Body of pancreas (tissue), 4 donors: ENCODE measurements around the gene CD151. TPM values are rescaled to one million over a fixed set of nuclear protein-coding genes. Genes with fewer than 3 reads are reported as not detected.

ENCODE experiments used
- ATAC-seq: fragments of 150-250 bp; one replicate; pipeline ENCODE4 v1.9.1; 2016
- DNase-seq, 4 donors: peaks; one replicate each; pipeline ENCODE4 v3.0.0-alpha.2; 2019
- H3K27ac ChIP-seq, 4 donors: fragments of 200-600 bp; sonication (generic); 1 replicate in 3 of 4; 2 replicates in 1 of 4; pipeline versions ENCODE4 v1.5.1 to v1.6.1; 2016 to 2019; ENCODE audit warnings: mild to moderate bottlenecking in 1 of 4, mixed read lengths in 1 of 4, moderate library complexity in 1 of 4
- H3K27me3 ChIP-seq, 2 donors: fragments of 200-600 bp; sonication (generic); one replicate each; pipeline ENCODE4 v1.6.0; 2016; ENCODE audit warnings: mild to moderate bottlenecking in 1 of 2
- H3K36me3 ChIP-seq, 2 donors: fragments of 200-600 bp; sonication (generic); replicated peaks in 1 of 2; 2 replicates each; pipeline ENCODE4 v1.5.1; 2016; ENCODE audit warnings: low read depth in 2 of 2; ENCODE audit not compliant: insufficient read depth in 1 of 2
- H3K4me1 ChIP-seq: fragments of 200-600 bp; sonication (generic); one replicate; pipeline ENCODE4 v1.6.0; 2016
- H3K4me3 ChIP-seq, 2 donors: fragments of 200-600 bp; sonication (generic); 1 replicate in 1 of 2; 2 replicates in 1 of 2; pipeline ENCODE4 v1.5.1; 2016 to 2019
- H3K9me3 ChIP-seq, 3 donors: fragments of 200-600 bp; sonication (generic); 1 replicate in 2 of 3; 2 replicates in 1 of 3; pipeline ENCODE4 v1.5.1; 2016
- POLR2A ChIP-seq, 3 donors: fragments of 450-650 bp; IDR thresholded peaks; one replicate each; pipeline ENCODE4 v1.6.1; 2016; ENCODE audit warnings: antibody characterized with exemption in 3 of 3, mild to moderate bottlenecking in 2 of 3
- WGBS, 2 donors: methylation state at CpG; one replicate each; pipeline ENCODE4 v1.1.5; 2017; 5-methylcytosine and 5-hydroxymethylcytosine counted together
- intact Hi-C: fragments of 100-400 bp; cut with DNase I; formaldehyde crosslinking; loops from one replicate; pipeline ENCODE4 v1.15.1; 2023
- total RNA-seq, 2 donors: library from RNA; depleted of rRNA; stranded (reverse); fragments of >200 nt; gene quantifications; one replicate each; pipeline ENCODE4 v1.1.0, GENCODE V29; 2016
- TF ChIP-seq, protein P1 (sequence below), 7 experiments: fragments of 450-650 bp in 4 of 7; fragments of 200-600 bp in 3 of 7; sonication (generic) in 3 of 7; IDR thresholded peaks; one replicate each; pipeline ENCODE4 v1.5.1; 2016 to 2019; ENCODE audit warnings: antibody characterized with exemption in 7 of 7

The CD151 gene
- total RNA-seq, 2 donors from 2014 or later, result 152 to 282 TPM

DNA sequence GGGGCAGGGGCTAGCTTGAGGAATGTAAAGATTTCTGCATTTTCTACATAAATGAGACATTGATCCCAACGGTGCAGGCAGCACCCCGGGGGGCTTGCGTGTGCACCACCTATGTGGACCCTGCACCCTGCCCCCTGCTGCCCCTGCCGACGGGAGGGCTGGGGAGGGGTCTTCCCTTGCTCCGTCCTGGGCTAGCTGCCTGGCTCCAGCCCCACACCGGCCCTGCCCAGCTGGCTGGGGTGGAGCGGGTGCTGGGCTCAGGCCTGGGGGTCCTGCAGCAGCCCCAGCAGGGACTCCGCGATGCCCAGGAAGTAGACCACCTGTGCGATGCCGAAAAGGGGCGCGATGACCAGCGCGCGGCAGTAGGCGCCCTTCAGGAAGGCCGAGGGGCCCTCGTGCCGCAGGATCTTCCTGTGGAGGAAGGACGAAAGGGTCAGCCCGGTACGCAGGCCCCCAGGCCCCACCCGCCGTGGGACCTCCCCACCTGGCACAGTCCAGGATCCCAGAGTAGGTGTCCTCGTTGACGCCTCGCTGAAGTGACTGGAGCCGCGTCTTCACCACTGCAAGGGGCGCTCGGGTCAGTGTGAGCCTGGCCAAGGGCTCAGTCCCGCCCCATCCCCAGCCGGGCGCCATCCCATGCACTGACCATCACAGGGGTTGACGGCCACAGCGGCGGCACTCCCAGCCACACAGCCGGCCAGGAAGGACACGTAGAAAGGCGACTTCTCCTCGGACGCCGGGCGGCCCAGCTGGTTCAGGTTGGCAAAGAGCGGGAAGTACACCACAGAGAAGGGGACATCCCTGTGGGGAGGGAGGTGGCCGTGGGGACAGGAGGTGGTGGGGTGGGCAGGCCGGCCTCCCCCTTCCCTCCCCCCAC, 40.9 kb upstream of the CD151 start:
- TF ChIP-seq, protein P1, sequence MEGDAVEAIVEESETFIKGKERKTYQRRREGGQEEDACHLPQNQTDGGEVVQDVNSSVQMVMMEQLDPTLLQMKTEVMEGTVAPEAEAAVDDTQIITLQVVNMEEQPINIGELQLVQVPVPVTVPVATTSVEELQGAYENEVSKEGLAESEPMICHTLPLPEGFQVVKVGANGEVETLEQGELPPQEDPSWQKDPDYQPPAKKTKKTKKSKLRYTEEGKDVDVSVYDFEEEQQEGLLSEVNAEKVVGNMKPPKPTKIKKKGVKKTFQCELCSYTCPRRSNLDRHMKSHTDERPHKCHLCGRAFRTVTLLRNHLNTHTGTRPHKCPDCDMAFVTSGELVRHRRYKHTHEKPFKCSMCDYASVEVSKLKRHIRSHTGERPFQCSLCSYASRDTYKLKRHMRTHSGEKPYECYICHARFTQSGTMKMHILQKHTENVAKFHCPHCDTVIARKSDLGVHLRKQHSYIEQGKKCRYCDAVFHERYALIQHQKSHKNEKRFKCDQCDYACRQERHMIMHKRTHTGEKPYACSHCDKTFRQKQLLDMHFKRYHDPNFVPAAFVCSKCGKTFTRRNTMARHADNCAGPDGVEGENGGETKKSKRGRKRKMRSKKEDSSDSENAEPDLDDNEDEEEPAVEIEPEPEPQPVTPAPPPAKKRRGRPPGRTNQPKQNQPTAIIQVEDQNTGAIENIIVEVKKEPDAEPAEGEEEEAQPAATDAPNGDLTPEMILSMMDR (IDR thresholded peaks at IDR 0.05), result no peak
- no peak for TF ChIP-seq POLR2A (IDR thresholded peaks at IDR 0.05)
- intact Hi-C loops, result no loop called here
- H3K27me3 ChIP-seq, result no peaks in the 10 kb centered on the region
- H3K36me3 ChIP-seq, result peaks cover 0 to 5% of the 10 kb centered on the region in 2 donors
- H3K9me3 ChIP-seq, result no peaks in the 10 kb centered on the region
- H3K4me3 ChIP-seq, result no peak overlapping the region
- WGBS, 2 donors, result 86 to 87% methylated on average over 11 to 29 of the region's 49 CpGs
- no peak overlapping the region for H3K27ac ChIP-seq
- DNase-seq, result no peak
- ATAC-seq, result no peak
- peaks cover 45% of the 10 kb centered on the region for H3K4me1 ChIP-seq

DNA sequence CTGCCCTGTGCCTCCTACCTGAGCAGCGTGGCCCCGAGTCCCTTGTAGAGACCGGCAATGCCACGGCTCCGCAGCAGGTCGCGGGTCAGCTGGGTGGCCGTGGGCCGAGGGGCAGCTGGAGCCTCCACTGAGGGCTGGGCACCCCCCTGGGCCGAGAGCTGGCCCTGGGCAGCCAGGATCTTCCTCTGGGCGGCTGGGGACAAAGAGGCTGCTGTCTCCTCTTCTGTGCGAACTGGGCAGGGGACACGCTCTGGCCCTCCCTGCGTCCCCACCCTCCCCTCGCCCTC, 40.3 kb upstream of the CD151 start:
- TF ChIP-seq POLR2A (IDR thresholded peaks at IDR 0.05), result no peak
- TF ChIP-seq, protein P1 (IDR thresholded peaks at IDR 0.05), result no peak
- H3K4me1 ChIP-seq, result peaks cover 51% of the 10 kb centered on the region
- WGBS, 2 donors, result 93 to 96% methylated on average over 4 to 13 of the region's 15 CpGs
- DNase-seq, result no peak
- ATAC-seq, result no peak
- no peaks in the 10 kb centered on the region for H3K9me3 ChIP-seq
- no peaks in the 10 kb centered on the region for H3K27me3 ChIP-seq
- H3K36me3 ChIP-seq, result peaks cover 0 to 5% of the 10 kb centered on the region in 2 donors
- H3K4me3 ChIP-seq, result no peak overlapping the region
- intact Hi-C loops, result no loop called here
- no peak overlapping the region for H3K27ac ChIP-seq

DNA sequence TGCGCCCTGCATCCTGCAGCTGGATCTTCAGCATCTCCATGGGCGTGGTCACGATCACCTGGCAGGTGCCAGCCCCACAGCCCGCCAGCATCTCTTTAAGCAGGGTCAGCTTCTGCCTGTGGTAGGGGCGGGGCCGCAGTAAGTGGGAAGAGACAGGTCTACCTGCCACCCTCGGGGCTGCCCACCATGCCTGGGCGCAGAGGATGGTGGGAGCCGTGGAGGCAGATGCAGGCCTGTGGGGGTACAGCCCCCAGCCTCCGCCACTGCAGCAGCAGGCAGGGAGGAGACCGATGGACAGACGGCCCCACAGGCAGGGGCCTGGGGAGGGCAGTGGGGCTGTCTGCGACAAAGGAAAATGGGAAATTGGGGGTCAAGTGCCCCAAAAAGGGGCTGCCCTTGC, 39.9 kb upstream of the CD151 start:
- TF ChIP-seq POLR2A (IDR thresholded peaks at IDR 0.05), result no peak
- TF ChIP-seq, protein P1 (IDR thresholded peaks at IDR 0.05), result no peak
- H3K4me3 ChIP-seq, result no peak overlapping the region
- no peak for ATAC-seq
- peaks cover 53% of the 10 kb centered on the region for H3K4me1 ChIP-seq
- peak overlapping the region in 2 of 4 donors; percentile 93 to 96 for H3K27ac ChIP-seq
- peaks cover 0 to 5% of the 10 kb centered on the region in 2 donors for H3K36me3 ChIP-seq
- no peaks in the 10 kb centered on the region for H3K9me3 ChIP-seq
- WGBS, 2 donors, result 81% methylated on average over 11 of the region's 13 CpGs; no CpG with 5 or more reads in 1 of the 2 donors
- intact Hi-C loops, result no loop called here
- DNase-seq, result no peak
- no peaks in the 10 kb centered on the region for H3K27me3 ChIP-seq

DNA sequence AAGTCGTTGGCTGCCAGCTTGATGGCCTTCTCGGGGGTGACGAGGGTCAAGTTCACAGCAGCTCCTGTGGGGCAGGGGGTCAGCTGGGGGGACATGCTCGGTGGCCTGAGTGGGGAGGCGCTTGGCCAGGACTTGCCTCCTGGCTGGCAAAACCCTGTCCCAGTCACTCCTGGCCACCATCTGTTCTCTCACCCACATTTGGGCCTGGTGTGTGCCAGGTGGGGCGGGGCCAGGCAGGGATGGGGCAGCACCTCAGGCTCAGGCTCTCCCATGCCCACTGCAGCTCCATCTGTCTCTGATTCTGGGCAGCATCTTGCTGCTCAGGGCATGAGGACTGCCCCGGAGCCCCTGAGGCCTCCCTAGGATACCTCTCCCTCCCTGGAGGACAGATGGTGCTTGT, 39.2 kb upstream of the CD151 start:
- H3K27ac ChIP-seq, result peak overlapping the region; percentile 93 to 98 (median 97)
- no peaks in the 10 kb centered on the region for H3K9me3 ChIP-seq
- intact Hi-C loops, result no loop called here
- H3K36me3 ChIP-seq, result peaks cover 0 to 5% of the 10 kb centered on the region in 2 donors
- DNase-seq (peak; percentile 88 to 95 (median 92)), ATAC-seq (peak; percentile 49)
- 34 to 53% methylated on average over 4 to 7 of the region's 7 CpGs for WGBS, 2 donors
- no peak overlapping the region for H3K4me3 ChIP-seq
- TF ChIP-seq, protein P1 (IDR thresholded peaks at IDR 0.05), result no peak
- TF ChIP-seq POLR2A (IDR thresholded peaks at IDR 0.05), result peak; percentile 28 to 66 (median 50)
- peaks cover 58% of the 10 kb centered on the region for H3K4me1 ChIP-seq
- H3K27me3 ChIP-seq, result no peaks in the 10 kb centered on the region
